HG02571 (cell line): ENCODE results near the gene EEF2.
A peak's percentile ranks its signal among the peaks of the same experiment; 100 is the strongest.
"Not testable (repeated sequence)": the region's sequence is repeated elsewhere in the genome, so short reads cannot be mapped to it uniquely, and the experiment has no call there.

Experiments used
- ATAC-seq: cut with Tn5 transposase; IDR thresholded peaks from one replicate; pipeline ENCODE4 v1.9.1; 2021; ENCODE audit warnings: mild to moderate bottlenecking, moderate library complexity; ENCODE audit not compliant: unreplicated experiment

Gene EEF2

DNA sequence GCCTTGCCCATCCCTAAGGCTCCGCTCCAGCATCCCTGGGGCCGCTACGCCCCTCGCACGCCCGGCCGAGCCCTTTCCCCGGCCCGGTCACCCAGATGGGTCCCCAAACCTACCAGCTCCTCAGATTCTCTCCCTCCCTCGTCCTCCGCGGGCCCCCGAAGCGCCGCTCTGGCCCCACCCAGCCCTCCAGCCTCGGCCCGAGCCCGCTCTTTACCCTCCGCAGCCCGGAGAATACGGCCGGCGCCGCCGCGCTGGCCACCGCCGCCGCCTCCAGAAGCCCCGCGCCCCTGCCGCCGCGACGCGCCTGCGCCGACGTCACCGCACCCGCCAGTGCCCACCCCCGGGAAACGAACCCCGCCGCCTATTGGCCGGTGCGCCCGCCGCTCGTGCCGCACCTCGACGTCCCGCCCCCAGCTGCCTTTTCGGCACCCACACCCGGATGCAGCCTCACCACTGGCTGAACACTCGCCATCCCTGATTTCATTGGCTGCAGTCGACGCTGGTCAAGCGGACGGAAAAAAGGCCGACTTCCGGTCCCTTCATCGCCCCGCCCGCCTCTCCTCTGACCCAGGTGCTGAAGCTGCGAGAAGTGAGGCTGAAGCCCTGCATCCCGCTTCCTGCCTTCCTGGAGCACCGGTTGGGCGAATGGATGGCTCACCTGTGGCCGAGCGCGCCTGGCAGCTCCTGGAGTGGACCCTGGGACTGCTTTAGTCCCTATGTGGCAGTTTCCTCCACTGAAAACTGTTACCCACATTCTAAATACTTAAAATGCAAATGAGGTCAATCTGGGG lies 14.3 kb downstream of the EEF2 start, which contains the start of gene DAPK3:
Gene DAPK3 (minus strand): TSS at position 292 of the 791 bp plus-strand sequence. CDS start 1,364 bp downstream, outside the sequence.
- ATAC-seq = peak; percentile 85

DNA sequence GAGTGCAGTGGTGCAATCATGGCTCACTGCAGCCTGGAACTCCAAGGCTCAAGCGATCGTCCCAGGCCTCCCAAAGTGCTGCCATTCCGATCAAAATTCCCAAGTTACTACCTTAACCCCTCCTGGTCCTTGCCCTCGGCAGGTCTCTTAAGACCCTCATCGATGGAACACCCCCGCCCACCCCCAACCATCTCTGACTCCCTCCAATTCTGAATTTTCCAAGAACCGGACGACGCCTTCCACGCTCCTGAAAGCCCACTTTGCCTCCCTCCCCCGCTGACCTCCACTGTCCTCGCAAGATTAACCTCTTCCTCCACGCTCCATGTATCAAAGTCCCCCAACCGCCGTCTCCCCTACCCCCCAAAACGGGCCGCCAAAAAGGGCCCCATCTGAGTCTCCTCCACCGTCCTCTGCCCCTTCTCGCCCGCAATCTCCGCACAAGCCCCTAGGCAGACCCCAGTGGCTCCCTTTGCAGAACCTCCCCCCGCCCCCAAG lies 14.9 kb downstream of the EEF2 start:
- no peak for ATAC-seq

DNA sequence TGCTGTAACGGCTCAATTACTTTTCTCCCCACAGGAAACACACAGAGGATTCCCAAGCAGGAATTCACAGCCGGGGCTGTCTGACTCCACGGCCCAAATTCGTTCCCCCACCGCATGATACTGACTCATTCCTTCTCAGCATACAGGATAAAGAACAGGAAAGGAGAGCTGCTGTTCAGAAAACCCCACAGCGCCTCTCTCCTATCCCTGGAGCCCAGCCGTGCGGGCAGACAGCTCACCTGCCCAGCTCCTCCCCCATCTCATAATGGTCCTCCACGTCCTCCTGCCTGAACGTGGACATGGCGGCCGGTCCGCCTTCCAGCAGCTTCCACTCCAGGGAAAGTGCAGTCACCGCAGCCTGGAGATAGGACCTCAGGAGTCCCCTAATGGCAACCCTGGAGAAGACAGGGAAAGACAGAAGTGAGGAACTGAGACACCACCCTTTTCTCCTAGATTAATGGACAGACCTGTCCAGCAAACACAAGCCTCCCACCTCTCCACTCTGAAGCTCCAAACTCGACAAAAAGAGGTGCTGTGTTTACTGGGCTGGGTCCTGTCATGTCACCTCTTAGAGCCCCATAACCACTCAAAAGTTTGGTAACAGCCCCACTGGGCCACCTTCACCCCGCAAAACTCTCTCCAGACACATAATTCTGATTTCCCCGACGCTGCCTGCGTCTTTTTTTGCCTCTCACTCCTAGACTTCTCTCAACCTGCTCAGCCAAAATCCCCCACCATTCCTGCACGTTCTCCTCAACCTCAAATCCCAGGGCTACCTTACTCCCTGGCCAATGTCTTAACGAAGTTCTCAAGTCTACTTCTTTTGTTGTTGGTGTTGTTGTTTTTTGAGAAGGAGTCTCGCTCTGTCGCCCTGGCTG lies 15.6 kb downstream of the EEF2 start:
- ATAC-seq = no peak

DNA sequence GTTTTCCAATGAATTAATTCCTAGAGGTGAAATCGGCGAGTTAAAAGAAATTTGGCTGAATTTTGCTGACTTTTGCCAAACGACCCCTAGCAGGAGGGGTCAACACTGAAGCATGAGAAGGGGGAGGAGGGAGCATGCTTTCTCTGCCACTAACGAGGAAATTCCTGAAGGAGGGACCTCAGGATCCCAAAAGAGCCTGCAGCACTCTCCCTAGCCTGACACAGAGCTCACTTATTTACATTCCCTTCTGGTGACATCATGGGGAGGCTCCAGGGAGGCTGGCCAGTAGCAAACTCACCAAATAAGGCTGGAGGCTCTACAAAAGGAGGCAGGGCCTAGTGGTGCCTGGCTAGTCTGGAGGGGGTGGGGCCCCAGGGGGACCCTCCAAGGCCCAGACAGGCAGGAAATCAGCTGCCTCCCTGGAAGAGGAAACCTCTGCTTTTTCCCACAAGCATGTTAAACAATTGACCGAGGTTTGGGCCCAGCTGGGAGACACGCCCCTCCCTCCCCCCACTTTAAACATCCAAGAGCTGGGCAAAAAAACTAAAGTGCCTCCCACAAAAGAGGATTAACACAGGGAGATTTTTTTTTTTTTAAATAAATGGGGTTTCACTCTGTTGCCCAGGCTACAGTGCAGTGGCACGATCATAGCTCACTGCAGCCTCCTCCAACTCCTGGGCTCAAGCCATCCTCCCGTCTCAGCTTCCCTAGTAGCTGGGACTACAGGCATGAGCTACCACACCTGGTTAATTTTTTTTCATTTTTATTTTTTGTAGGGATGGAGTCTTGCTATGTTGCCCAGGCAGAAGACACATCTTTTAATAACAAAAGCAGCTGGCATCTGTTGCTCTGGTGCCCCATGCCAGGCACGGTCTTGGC lies 16.5 kb downstream of the EEF2 start:
- no peak for ATAC-seq

DNA sequence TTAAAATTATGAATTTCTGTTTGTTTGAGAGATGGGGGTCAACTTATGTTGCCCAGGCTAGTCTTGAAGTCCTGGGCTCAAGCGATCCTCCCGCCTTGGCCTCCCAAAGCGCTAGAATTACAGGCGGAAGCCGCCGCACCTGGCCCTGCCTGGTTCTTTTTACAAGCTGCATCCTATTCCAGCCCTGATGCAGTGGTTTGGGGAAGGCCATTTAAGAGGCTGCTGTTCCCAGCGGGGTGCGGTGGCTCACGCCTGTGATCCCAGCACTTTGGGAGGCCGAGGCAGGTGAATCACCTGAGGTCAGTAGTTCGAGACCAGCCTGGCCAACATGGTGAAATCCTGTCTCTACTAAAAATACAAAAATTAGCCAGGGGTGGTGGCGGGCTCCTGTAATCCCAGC lies 17.3 kb downstream of the EEF2 start:
- not testable (repeated sequence) for ATAC-seq

DNA sequence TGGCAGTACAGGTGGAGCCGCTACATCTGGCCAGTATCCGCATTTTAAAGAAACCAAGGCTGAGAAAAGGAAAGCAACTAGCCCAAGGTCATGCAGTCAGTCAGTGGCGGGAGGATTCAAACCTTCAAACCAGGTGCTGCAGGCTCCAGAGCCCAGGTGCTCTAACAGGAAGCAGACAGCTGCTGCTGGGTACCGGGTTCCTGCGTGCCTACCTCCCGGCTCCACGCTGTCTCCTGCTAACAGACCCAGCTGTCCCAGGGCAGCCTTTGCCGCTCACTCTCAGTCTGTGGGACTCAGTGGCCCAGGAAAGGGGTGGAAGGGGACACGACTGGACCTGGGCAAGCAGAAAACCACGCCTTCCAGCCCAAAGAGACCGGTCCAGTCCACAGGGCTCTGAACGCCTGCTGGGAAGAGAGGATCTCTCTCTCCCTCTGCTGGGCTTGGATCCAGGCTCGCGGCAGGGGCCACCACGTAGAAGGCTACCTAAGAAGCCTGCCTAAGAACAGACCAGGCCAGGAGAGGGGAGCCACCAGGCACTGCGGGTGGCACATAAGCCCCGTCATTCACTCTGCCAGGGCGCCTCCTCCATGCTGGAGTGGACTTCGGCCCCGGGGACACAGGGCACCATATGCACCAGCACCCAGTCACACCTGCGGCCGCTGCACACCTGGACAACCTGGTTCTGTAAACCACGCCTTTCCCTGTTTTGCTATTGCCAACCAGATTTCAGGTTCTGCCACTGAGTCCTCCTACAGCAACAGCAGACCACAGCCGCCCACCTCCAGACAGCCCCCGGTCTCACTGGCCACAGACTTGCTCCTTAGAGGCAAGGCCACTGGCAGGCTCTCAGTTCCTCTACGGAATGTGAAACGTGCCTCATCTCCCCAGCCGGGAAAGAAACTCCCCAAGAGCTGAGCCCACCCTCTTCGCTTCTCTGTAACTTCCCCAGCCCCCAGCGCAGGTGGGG lies 18.9 kb downstream of the EEF2 start:
- ATAC-seq = no peak

DNA sequence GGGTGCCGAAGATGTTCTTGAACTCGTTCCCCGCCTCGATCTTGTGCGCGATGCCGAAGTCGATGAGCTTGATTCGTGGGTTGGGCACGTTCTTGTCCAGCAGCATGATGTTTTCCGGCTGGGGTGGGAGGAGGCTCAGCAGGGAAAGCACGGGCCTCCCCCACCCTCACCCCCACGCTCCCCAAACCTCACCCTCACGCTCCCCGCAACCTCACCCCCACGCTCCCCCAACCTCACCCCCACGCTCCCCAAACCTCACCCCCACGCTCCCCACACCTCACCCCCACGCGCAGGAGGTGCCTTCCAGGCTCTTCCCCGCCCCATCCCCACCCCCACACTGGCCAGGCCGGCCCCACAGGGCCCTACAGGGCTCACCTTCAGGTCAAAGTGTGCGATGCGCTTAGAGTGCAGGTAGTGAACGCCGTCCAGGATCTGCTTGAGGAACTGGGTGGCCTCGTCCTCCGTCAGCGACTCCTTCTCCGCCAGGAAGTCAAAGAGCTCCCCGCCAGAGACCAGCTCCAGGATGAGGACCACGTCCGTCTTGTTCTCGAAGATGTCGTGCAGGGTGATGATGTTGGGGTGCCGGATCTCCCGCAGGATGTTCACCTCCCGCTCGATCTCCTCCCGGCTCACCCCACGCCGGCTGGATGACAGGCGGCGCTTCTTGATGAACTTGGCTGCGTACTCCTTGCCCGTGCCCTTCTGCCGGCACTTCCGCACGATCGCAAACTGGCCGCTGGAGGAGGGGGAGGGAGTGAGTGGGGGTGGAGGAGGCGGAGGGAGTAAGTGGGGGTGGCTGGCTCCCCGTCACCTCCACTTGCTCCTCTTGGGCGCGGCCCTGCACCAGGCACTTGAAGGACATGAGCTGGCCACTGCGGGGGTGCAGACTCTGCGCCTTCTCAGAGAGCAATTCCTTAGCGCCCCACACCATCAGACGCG lies 20.7 kb downstream of the EEF2 start:
- ATAC-seq = no peak

DNA sequence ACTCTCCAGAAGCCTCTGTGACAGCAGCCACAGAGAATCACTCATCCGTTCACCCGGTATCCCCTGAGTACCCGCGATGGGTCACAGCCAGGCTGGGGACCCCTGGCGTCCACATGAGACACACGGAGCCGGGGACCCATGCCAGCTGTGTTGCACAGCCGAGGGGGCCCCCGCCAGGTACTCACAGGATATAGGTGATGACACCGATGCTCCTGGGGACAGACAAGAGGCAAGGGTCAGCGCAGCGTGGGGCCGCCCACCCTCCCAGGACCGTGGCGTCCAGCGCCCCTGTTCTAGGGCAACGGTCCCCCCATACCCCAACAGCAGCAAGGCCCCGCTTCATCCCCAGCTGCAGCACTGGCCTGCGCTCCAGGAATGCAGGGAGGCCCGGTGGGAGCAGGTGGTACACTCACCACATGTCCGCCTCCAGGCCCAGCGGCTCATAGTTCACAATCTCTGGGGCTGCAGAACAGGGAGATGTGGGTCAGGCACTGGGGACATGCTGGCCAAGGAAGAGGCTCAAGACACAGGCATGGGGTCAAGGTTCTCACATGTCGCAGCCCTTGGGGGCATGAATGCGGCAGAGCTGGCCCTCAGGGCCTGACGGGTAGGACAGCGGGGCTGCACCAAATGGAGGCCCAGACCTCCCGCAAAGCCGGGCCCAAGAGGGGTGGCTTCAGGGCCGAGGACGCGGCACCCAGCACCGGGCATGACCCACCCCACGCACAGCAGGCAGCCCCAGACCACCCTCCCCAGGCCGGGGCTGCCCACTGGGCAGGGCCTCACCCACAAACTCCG lies 21.6 kb downstream of the EEF2 start:
- no peak for ATAC-seq

DNA sequence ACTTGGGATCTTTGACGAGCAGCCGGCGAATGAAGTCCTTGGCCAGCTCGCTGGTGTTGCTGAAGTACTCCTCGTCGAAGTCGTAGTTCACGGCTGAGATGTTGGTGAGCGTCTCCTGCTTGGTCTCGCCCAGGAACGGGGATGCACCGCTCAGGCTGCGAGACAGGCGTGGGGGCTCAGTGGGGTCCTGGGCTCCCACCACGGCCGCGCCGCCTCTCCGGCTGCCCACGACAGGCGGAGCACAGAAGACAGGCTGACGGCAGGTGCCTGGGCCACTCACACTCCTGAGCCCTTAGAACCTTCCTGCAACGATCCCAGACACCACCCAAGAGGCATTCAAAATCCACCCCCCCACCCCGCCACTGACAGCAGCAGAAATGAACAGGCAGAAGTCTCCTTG lies 24.3 kb downstream of the EEF2 start:
- no peak for ATAC-seq

DNA sequence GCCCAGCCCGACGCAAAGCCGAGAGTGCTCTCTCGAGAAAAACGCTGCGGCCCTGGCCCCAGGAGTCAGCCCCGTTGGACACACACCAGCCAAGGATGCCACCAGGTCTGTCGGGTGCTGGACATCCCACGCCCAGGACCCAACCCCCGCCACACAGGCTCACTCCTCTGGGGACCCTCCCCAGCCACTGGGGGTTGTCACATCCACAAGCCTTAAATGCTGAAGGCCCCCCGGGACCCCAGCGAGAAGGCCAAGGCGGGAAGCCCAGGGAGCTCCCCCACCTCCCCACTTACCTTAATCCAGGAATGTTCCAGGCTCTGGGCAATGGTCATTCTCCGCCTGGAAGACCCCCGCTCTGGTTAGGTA lies 25.5 kb downstream of the EEF2 start:
- no peak for ATAC-seq

DNA sequence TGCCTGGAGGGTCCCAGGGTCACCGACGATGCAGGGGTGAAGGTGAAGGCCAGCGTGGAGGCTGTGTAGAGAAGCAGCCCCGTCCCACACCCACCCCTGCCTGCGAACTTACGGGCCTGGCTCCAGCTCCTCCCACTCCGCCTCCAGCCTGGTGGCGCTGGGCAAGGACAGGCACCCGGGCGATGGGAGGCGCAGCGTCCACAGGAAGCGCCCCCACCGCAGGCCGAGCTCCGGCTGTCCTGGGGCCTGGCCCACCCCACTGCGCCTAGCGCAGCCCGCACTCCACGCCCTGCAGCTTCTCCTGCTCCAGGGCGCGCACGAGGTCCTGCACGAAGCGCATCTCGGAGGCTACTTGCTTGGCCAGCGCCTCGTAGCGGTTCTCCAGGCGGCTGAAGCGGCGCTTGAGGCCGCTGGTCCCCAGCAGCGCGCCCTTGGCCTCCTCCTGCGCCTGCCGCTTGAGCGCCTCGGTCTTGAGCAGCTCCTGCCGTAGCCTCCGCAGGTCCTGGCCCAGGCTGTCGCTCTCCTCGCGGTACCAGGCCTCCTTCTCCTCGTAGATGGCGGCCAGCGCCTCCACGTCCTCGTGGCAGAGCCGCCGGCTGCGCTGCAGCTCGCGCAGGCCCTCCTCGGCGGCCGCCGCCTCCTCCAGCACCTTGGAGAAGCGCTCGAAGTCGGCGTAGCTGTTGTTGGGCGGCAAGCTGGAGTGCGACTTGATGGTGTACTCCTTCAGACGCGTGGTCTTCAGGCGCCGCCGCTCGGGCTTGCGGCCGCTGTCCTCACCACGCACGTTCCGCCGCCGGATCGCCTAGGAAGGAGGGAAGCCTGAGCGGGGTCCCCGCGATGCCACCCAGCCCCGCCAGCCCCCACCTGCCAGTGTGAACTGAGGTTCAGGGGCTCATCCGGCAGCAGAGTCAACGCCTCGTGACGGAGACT lies 26.2 kb downstream of the EEF2 start:
- ATAC-seq = no peak

DNA sequence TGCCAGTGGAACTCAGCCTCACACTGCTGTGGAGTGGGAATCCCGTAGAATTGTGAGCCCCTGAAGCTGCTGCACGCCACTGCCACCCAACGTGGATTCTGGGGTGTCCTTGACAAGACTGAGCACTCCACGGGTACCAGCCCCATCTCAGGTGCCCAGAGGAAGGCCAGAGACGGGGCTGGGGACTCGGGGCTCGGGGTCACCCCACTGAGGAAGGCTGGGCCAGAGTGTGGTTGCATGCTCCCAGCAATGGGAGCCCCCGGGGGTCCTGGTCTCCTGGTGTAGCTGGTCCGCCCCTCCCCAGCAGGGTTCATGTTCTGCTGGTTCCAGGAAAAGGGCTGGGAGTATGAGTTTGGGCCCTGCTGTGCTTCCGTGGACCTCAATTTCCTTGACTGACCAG lies 29.6 kb downstream of the EEF2 start:
- ATAC-seq = no peak

DNA sequence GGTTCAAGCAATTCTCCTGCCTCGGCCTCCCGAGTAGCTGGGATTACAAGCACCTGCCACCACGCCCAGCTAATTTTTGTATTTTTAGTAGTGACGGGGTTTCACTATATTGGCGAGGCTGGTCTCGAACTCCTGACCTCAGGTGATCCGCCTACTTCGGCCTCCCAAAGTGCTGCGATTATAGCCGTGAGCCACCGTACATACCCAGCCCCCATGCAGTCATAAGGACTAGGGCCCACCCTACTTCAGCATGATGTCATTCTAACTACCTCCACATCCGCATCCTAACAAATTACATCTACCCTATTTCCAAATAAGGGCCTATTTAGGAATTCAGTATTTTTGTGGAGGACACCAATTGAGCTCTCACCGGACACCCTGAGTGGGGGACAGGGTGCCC lies 30.0 kb downstream of the EEF2 start:
- ATAC-seq = not testable (repeated sequence)

DNA sequence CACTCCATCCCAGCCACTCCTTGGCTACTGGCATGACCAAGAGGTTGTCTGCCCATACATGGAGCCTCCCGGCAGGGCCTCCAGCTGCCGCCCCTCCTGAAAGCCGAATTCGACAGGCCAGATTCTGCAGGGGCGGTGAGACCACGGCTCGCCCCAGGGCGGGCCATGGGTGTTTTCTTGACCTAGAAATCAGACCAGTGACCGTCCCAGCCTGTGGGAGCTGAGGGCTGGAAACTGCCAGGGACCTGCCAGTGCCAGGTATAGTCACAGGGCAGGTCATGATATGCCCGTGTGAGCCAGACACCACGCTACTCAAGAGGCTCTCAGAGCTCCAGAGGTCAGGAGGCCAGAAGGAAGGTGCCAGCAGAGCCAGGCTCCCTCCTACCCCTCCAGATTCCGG lies 31.2 kb downstream of the EEF2 start:
- no peak for ATAC-seq

DNA sequence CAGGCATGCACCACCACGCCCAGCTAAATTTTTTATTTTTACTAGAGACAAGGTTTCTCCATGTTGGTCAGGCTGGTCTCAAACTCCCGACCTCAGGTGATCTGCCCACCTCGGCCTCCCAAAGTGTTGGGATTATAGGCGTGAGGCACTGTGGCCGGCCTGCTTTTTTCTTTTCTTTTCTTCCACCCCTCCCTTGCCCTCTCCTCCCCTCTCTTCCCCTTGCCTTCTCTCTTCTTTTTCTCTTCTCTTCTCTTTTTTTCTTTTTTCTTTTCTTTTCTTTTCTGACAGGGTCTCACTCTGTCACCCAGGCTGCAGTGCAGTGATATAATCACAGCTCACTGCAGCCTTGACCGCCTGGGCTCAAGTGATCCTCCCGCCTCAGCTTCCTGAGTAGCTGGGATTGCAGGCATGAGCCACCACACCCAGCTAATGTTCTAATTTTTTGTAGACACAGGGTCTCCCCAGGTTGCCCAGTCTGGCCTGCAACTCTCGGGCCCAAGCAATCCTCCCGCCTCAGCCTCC lies 32.4 kb downstream of the EEF2 start:
- not testable (repeated sequence) for ATAC-seq
